GM12878 (cell line): Measurements from ENCODE around the gene DEGS2. TPM values are rescaled to one million over a fixed set of nuclear protein-coding genes. Genes with fewer than 3 reads are reported as not detected.
A peak's percentile ranks its signal among the peaks of the same experiment; 100 is the strongest.

Experiments
- ATAC-seq: fragments of 200-7000 bp; cut with Tn5 transposase; 3 replicates; pipeline ENCODE4 v1.9.1; 2020; ENCODE audit warnings: mild to moderate bottlenecking, moderate library complexity
- BruUV-seq: library from RNA; stranded (reverse); fragments of 400-500 nt; replicated peaks from 2 replicates; lab custom pipeline; 2021; lab: Mats Ljungman, UMichigan
- CTCF ChIA-PET: fragments of 300-600 bp; sonication (Branson Sonifier 250); formaldehyde crosslinking; extraction: SDS; loops from one replicate; lab custom pipeline; 2021; ENCODE audit warnings: inconsistent platforms; lab: Yijun Ruan, JAX
- POLR2A ChIA-PET: fragments of 350-600 bp; formaldehyde crosslinking; extraction: SDS; loops from one replicate; lab custom pipeline; 2021; ENCODE audit warnings: inconsistent platforms; lab: Charles Lee
- RAD21 ChIA-PET: fragments of 300-600 bp; sonication (Branson Sonifier 250); formaldehyde crosslinking; loops from one replicate; lab custom pipeline; 2023; ENCODE audit warnings: antibody characterized with exemption; ENCODE audit not compliant: unreplicated experiment; lab: Charles Lee
- SMC1A ChIA-PET: fragments of 300-600 bp; sonication (Branson Sonifier 250); formaldehyde crosslinking; loops from one replicate; lab custom pipeline; 2023; ENCODE audit not compliant: unreplicated experiment, uncharacterized antibody; lab: Charles Lee
- DNase-seq: peaks from one replicate; pipeline ENCODE4 v3.0.0-alpha.2; 2011; ENCODE audit warnings: low read depth, low spot score
- FAIRE-seq: peaks from 3 replicates; lab custom pipeline; 2011; peaks lifted over from hg19 to GRCh38; lab: Jason Lieb, UNC
- H2AFZ ChIP-seq: 2 replicates; pipeline ENCODE4 v1.6.0; 2011; ENCODE audit warnings: low read depth, low read length, control low read depth; ENCODE audit not compliant: control insufficient read depth
- H3K27ac ChIP-seq: 2 replicates; pipeline ENCODE4 v1.5.1; 2011; ENCODE audit warnings: control low read depth; ENCODE audit not compliant: control insufficient read depth, insufficient read depth
- H3K27me3 ChIP-seq, 2 experiments: replicated peaks in 1 of 2; 2 replicates each; pipeline versions ENCODE4 v1.6.0 to v1.6.1; 2011; ENCODE audit warnings: low read length in 1 of 2; ENCODE audit not compliant: control insufficient read depth in 2 of 2, insufficient read depth in 2 of 2
- H3K36me3 ChIP-seq, 2 experiments: 2 replicates each; pipeline ENCODE4 v1.5.1; 2011; ENCODE audit warnings: low read length in 1 of 2; ENCODE audit not compliant: control insufficient read depth in 2 of 2, insufficient read depth in 2 of 2
- H3K4me1 ChIP-seq: 2 replicates; pipeline ENCODE4 v1.6.1; 2011; ENCODE audit warnings: mild to moderate bottlenecking, low read length, moderate library complexity, mixed read lengths; ENCODE audit not compliant: control insufficient read depth, insufficient read depth
- H3K4me2 ChIP-seq: 2 replicates; pipeline ENCODE4 v1.6.0; 2011; ENCODE audit warnings: control low read depth; ENCODE audit not compliant: control insufficient read depth, insufficient read depth
- H3K4me3 ChIP-seq: fragments of 200-600 bp; sonication (generic); 2 replicates; pipeline ENCODE4 v1.5.1; 2016
- H3K79me2 ChIP-seq: 2 replicates; pipeline ENCODE4 v1.6.0; 2011; ENCODE audit warnings: low read length; ENCODE audit not compliant: control insufficient read depth, insufficient read depth
- H3K9ac ChIP-seq: 2 replicates; pipeline ENCODE4 v1.8.0; 2011; ENCODE audit warnings: low read length, control low read depth, mixed read lengths; ENCODE audit not compliant: control insufficient read depth, insufficient read depth
- H3K9me3 ChIP-seq: replicated peaks from 3 replicates; pipeline ENCODE4 v1.5.1; 2011; ENCODE audit warnings: mild to moderate bottlenecking, low read length; ENCODE audit not compliant: control insufficient read depth, insufficient read depth
- H4K20me1 ChIP-seq: 2 replicates; pipeline ENCODE4 v1.6.0; 2011; ENCODE audit not compliant: control insufficient read depth, insufficient read depth
- CTCF ChIP-seq, 3 experiments: IDR thresholded peaks in 2 of 3; conservative IDR thresholded peaks in 1 of 3; 2 replicates each; pipeline ENCODE4 v1.5.1; 2011; ENCODE audit warnings: low read depth in 3 of 3, low read length in 3 of 3, mild to moderate bottlenecking in 3 of 3, control low read depth in 2 of 3, moderate library complexity in 2 of 3, inconsistent platforms in 1 of 3, mixed read lengths in 1 of 3; ENCODE audit not compliant: control insufficient read depth in 2 of 3, insufficient read depth in 1 of 3; ENCODE audit errors: extremely low read depth in 1 of 3
- NRF1 ChIP-seq: conservative IDR thresholded peaks from 2 replicates; pipeline ENCODE4 v1.6.1; 2011; ENCODE audit warnings: mild to moderate bottlenecking, low read depth, low read length, improper control_type of control experiment
- POLR2AphosphoS2 ChIP-seq: IDR thresholded peaks from 2 replicates; pipeline ENCODE4 v1.6.1; 2011; ENCODE audit warnings: low read depth, mild to moderate bottlenecking, low read length, improper control_type of control experiment, moderate library complexity
- SMARCA5 ChIP-seq: fragments of 450-650 bp; IDR thresholded peaks from 2 replicates; pipeline ENCODE4 v1.6.1; 2017; ENCODE audit warnings: mild to moderate bottlenecking
- WGBS: methylation state at CpG from one replicate; pipeline ENCODE4 v1.1.6; 2016; ENCODE audit warnings: low lambda C conversion rate; ENCODE audit not compliant: insufficient replicate concordance, insufficient coverage; ENCODE audit errors: missing lambda C conversion rate; 5-methylcytosine and 5-hydroxymethylcytosine counted together
- in situ Hi-C: fragments of 300-500 bp; cut with MboI; formaldehyde crosslinking; loops from 9 replicates; pipeline ENCODE4 v1.14.3; 2018; ENCODE audit warnings: mixed read lengths
- intact Hi-C: fragments of 100-400 bp; cut with micrococcal nuclease; formaldehyde crosslinking; loops from one replicate; pipeline ENCODE4 v1.14.2; 2022; ENCODE audit not compliant: unreplicated experiment
- polyA plus RNA-seq, 11 experiments: library from polyadenylated mRNA; depleted of rRNA in 4 of 11; unstranded in 6 of 11; stranded (reverse) in 5 of 11; fragments of >200 nt; fragmentation: Nextera tagmentation in 4 of 11; fragmentation: Illumina TruSeq in 1 of 11; extraction: Ambion mirVana in 4 of 11; extraction: Trizol in 1 of 11; gene quantifications; 1 replicate in 1 of 11; 2 replicates in 10 of 11; pipeline versions ENCODE4 v1.2.1 to v1.2.3, GENCODE V29; 2011 to 2016; ENCODE audit warnings: inconsistent platforms in 2 of 11, missing spikeins in 2 of 11, low read depth in 1 of 11
- total RNA-seq, 4 experiments: library from RNA; depleted of rRNA in 3 of 4; stranded (reverse); fragments of >200 nt in 3 of 4; fragmentation: Illumina TruSeq in 1 of 4; extraction: Trizol in 1 of 4; gene quantifications; 2 replicates each; pipeline versions ENCODE4 v1.2.1 to v1.2.3, GENCODE V29; 2013 to 2021

The DEGS2 gene
- total and polyA plus RNA-seq, 10 of the 15 experiments (the other 5 are each of a cell fraction or from before 2014, with no cell fraction given), result 0.01 to 2.5 (median 0.45) TPM; not detected in 1

GRCh38 chr14:100146531-100147091 lies 12.8 kb downstream of the DEGS2 start:
- 88% methylated on average over 29 of the region's 29 CpGs for WGBS
- no peak overlapping the region for H3K9ac ChIP-seq
- H3K27ac ChIP-seq, result no peak overlapping the region
- SMC1A ChIA-PET, result no interaction called here
- no peaks in the 10 kb centered on the region for H3K27me3 ChIP-seq
- in situ Hi-C loops, result no loop called here
- no peak for TF ChIP-seq NRF1
- TF ChIP-seq CTCF (IDR thresholded peaks at IDR 0.05 in 2 of 3, conservative IDR thresholded peaks at IDR 0.05 in 1 of 3; ENCODE audit: control insufficient read depth in 2 of 3, extremely low read depth in 1 of 3, insufficient read depth in 1 of 3, low read depth in 3 of 3, low read length in 3 of 3), result peak in 2 of 3 experiments; percentile 9 to 30; a peak in 2 of 6 replicates
- TF ChIP-seq SMARCA5, result no peak
- TF ChIP-seq POLR2AphosphoS2, result 0 out of 2 replicates have a peak, but pooled peaks have one; percentile 28
- TF ChIP-seq, all 136 proteins: peak for 2
- no peaks in the 10 kb centered on the region for H4K20me1 ChIP-seq
- BruUV-seq, result no TSS peak
- H3K4me3 ChIP-seq, result no peak overlapping the region
- no peak for DNase-seq
- ChIA-PET CTCF (no interaction called here), RAD21 (no interaction called here), POLR2A (interaction anchor here (0.5 kb wide), 1 partner anchor 89 kb away, joined by 4 read pairs; no protein-coding TSS in a partner anchor)
- peak; percentile 31 for ATAC-seq
- no peak for FAIRE-seq
- H3K4me1 ChIP-seq, result no peaks in the 10 kb centered on the region
- H3K9me3 ChIP-seq, result no peaks in the 10 kb centered on the region
- no peak overlapping the region for H3K4me2 ChIP-seq
- peaks cover 2 to 3% of the 10 kb centered on the region in 2 experiments; a peak in 2 of 4 replicates for H3K36me3 ChIP-seq
- no peaks in the 10 kb centered on the region for H3K79me2 ChIP-seq
- intact Hi-C loops, result loop anchor here (1.0 kb wide), 1 partner anchor 47 kb away; no protein-coding TSS in a partner anchor
- no peak overlapping the region for H2AFZ ChIP-seq
